22Rv1 (cell line): ENCODE measurements around the gene SGCB.

ENCODE experiments used
- ZFX ChIP-seq: fragments of 450-650 bp; IDR thresholded peaks from 2 replicates; pipeline ENCODE4 v1.6.1; 2017; ENCODE audit warnings: antibody characterized with exemption, borderline replicate concordance
- TF ChIP-seq, protein P1 (sequence below): fragments of 450-650 bp; IDR thresholded peaks from 2 replicates; pipeline ENCODE4 v1.5.1; 2017; ENCODE audit warnings: mild to moderate bottlenecking

DNA sequence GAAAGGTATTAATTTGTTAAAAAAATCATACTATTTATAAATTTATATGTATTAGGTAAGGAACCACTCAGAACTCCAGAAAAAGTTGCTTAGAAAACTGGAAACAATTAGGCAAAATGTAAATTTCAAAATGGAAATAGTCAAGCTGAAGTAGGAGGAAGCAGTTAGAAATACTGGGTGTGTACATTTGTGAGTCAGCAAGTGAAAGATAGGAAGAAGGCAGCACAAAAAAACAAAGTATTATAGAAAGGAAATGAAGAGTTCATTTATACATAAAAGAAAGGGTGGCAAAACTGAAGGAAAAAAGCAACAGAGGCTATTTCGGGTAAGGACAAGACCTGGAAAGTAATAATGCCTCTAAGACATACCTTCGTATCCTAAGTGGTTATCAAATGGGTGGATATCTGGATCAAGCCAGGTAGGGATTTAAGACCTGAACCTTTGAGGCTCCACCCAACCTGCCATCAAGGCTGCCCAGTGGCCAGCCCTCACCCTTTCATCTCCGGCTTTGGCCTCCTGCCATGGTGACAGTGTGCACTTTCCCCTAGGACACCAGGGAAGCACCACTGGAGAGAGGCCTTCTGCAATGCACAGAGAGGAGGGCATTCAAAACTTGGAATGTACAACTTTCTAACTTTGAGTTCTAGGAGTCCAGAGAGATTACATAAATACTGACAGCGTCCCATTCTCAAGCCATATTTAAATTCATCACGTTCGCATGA is 18.0 kb downstream of the SGCB start, which contains the start of gene LRRC66:
- TF ChIP-seq, protein P1, sequence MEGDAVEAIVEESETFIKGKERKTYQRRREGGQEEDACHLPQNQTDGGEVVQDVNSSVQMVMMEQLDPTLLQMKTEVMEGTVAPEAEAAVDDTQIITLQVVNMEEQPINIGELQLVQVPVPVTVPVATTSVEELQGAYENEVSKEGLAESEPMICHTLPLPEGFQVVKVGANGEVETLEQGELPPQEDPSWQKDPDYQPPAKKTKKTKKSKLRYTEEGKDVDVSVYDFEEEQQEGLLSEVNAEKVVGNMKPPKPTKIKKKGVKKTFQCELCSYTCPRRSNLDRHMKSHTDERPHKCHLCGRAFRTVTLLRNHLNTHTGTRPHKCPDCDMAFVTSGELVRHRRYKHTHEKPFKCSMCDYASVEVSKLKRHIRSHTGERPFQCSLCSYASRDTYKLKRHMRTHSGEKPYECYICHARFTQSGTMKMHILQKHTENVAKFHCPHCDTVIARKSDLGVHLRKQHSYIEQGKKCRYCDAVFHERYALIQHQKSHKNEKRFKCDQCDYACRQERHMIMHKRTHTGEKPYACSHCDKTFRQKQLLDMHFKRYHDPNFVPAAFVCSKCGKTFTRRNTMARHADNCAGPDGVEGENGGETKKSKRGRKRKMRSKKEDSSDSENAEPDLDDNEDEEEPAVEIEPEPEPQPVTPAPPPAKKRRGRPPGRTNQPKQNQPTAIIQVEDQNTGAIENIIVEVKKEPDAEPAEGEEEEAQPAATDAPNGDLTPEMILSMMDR = no peak
- TF ChIP-seq ZFX = no peak
